Activated CD8-positive, alpha-beta T cell treated with anti-CD3 and anti-CD28 coated beads for 36 hours (primary cell): ENCODE results near the gene EIF5A. TPM values are rescaled to one million over a fixed set of nuclear protein-coding genes. Genes with fewer than 3 reads are reported as not detected.
A peak's percentile ranks its signal among the peaks of the same experiment; 100 is the strongest.

Experiments used
- ATAC-seq: fragments of 200-7000 bp; cut with Tn5 transposase; one replicate; pipeline ENCODE4 v1.10.0; 2021; ENCODE audit warnings: mild to moderate bottlenecking, moderate library complexity
- CTCF ChIA-PET: fragments of 350-600 bp; sonication (Branson Sonifier 250); formaldehyde crosslinking; loops from one replicate; lab custom pipeline; 2021; ENCODE audit warnings: antibody characterized with exemption; lab: Charles Lee
- POLR2A ChIA-PET: fragments of 350-600 bp; sonication (Branson Sonifier 250); formaldehyde crosslinking; loops from one replicate; lab custom pipeline; 2021; ENCODE audit warnings: antibody characterized with exemption; lab: Charles Lee
- DNase-seq: peaks from one replicate; pipeline ENCODE4 v3.0.0-alpha.2; 2020
- H3K27ac Mint-ChIP-seq: one replicate; pipeline ENCODE4 v1.8.0; 2021; ENCODE audit warnings: mild to moderate bottlenecking, mixed read lengths
- H3K27me3 Mint-ChIP-seq: one replicate; pipeline ENCODE4 v1.8.0; 2021; ENCODE audit warnings: mixed read lengths
- H3K36me3 Mint-ChIP-seq: one replicate; pipeline ENCODE4 v1.8.0; 2021; ENCODE audit warnings: low read depth, mixed read lengths
- H3K4me1 Mint-ChIP-seq: one replicate; pipeline ENCODE4 v1.8.0; 2021; ENCODE audit warnings: low read depth, mixed read lengths
- H3K4me3 Mint-ChIP-seq: one replicate; pipeline ENCODE4 v1.8.0; 2021; ENCODE audit warnings: mild to moderate bottlenecking, moderate library complexity, mixed read lengths
- H3K9me3 Mint-ChIP-seq: one replicate; pipeline ENCODE4 v1.8.0; 2021; ENCODE audit warnings: mixed read lengths
- CTCF ChIP-seq: fragments of 200-600 bp; IDR thresholded peaks from one replicate; pipeline ENCODE4 v1.8.0; 2022; ENCODE audit warnings: antibody characterized with exemption, mild to moderate bottlenecking
- intact Hi-C: fragments of 100-400 bp; cut with micrococcal nuclease; formaldehyde crosslinking; loops from one replicate; pipeline ENCODE4 v1.10.0; 2022
- total RNA-seq, 2 experiments: library from RNA; stranded (reverse); gene quantifications; one replicate each; pipeline ENCODE4 v1.2.3, GENCODE V29; 2021

Gene EIF5A
- total RNA-seq, 2 experiments from 2014 or later, result 1,064 TPM

GRCh38 chr17:7352910-7353635 lies 45.6 kb downstream of the EIF5A start:
- no peak for TF ChIP-seq CTCF
- H3K4me1 Mint-ChIP-seq, result peaks cover 53% of the 10 kb centered on the region
- H3K9me3 Mint-ChIP-seq, result no peaks in the 10 kb centered on the region
- H3K27ac Mint-ChIP-seq, result peak overlapping the region; percentile 82
- intact Hi-C loops, result loop anchor here (5.0 to 10.0 kb wide), 3 partner anchors 84 to 212 kb away; partner anchors contain the start of genes FGF11, POLR2A, SENP3 and SLC35G6
- DNase-seq (no peak), ATAC-seq (no peak)
- no peaks in the 10 kb centered on the region for H3K27me3 Mint-ChIP-seq
- POLR2A ChIA-PET, result interaction anchor here (0.8 to 1.5 kb wide), 8 partner anchors 8 to 335 kb away, joined by 3 to 4 read pairs (median 3); no protein-coding TSS in a partner anchor
- H3K4me3 Mint-ChIP-seq, result peak overlapping the region; percentile 87
- CTCF ChIA-PET, result interaction anchor here (0.7 to 6.3 kb wide), 9 partner anchors 15 to 237 kb away, joined by 3 to 68 read pairs (median 4); partner anchors contain the start of genes SOX15, TMEM102 and TNFSF13
- H3K36me3 Mint-ChIP-seq, result peaks cover 32% of the 10 kb centered on the region

GRCh38 chr17:7354262-7354843 lies 46.9 kb downstream of the EIF5A start:
- ATAC-seq (peak; percentile 9), DNase-seq (peak; percentile 76)
- Mint-ChIP-seq H3K27ac (peak overlapping the region; percentile 49), H3K4me1 (peaks cover 43% of the 10 kb centered on the region), H3K4me3 (peak overlapping the region; percentile 87), H3K36me3 (peaks cover 26% of the 10 kb centered on the region), H3K27me3 (no peaks in the 10 kb centered on the region), H3K9me3 (no peaks in the 10 kb centered on the region)
- CTCF ChIA-PET, result interaction anchor here (1.1 to 6.3 kb wide), 11 partner anchors 18 to 235 kb away, joined by 3 to 68 read pairs (median 7); partner anchors contain the start of genes ACAP1, SENP3, SOX15 and TMEM102
- POLR2A ChIA-PET, result interaction anchor here (1.0 to 1.5 kb wide), 5 partner anchors 9 to 196 kb away, joined by 3 to 4 read pairs (median 3); partner anchors contain the start of gene TMEM256
- intact Hi-C loops, result loop anchor here (5.0 to 10.0 kb wide), 3 partner anchors 83 to 210 kb away; partner anchors contain the start of genes FGF11, POLR2A, SENP3 and SLC35G6
- TF ChIP-seq CTCF, result no peak

GRCh38 chr17:7355053-7355452 lies 47.6 kb downstream of the EIF5A start, which contains the start of gene TMEM95:
TSS of gene TMEM95 (plus strand) at chr17:7355156. CDS start at chr17:7355205, 49 bp downstream.
- ChIA-PET POLR2A (interaction anchor here (0.6 to 1.5 kb wide), 7 partner anchors 49 to 332 kb away, joined by 3 to 7 read pairs (median 4); partner anchors contain the start of genes POLR2A, TMEM256 and TP53), CTCF (interaction anchor here (0.6 to 6.3 kb wide), 36 partner anchors 10 to 259 kb away, joined by 3 to 68 read pairs (median 7); partner anchors contain the start of genes ACAP1, SENP3, SOX15 and TMEM102)
- no peak for DNase-seq
- no peak for ATAC-seq
- H3K4me1 Mint-ChIP-seq, result peaks cover 37% of the 10 kb centered on the region
- no peaks in the 10 kb centered on the region for H3K9me3 Mint-ChIP-seq
- TF ChIP-seq CTCF, result no peak
- H3K27ac Mint-ChIP-seq, result peak within 1 kb of the TSS; percentile 49
- intact Hi-C loops, result loop anchor here (10.0 kb wide), 2 partner anchors 130 to 210 kb away; partner anchors contain the start of genes POLR2A, SENP3 and SLC35G6
- H3K27me3 Mint-ChIP-seq, result no peaks in the 10 kb centered on the region
- peaks cover 21% of the 10 kb centered on the region for H3K36me3 Mint-ChIP-seq
- peak within 1 kb of the TSS; percentile 87 for H3K4me3 Mint-ChIP-seq

GRCh38 chr17:7355573-7355972 lies 48.1 kb downstream of the EIF5A start:
- Mint-ChIP-seq H3K9me3 (no peaks in the 10 kb centered on the region), H3K4me1 (peaks cover 34% of the 10 kb centered on the region), H3K36me3 (peaks cover 17% of the 10 kb centered on the region), H3K4me3 (no peak overlapping the region), H3K27me3 (no peaks in the 10 kb centered on the region), H3K27ac (no peak overlapping the region)
- TF ChIP-seq CTCF, result no peak
- ChIA-PET POLR2A (interaction anchor here (0.6 to 1.5 kb wide), 12 partner anchors 25 to 332 kb away, joined by 3 to 7 read pairs (median 3); partner anchors contain the start of genes POLR2A, TMEM256, TNFSF13 and TNK1), CTCF (interaction anchor here (0.5 to 6.3 kb wide), 50 partner anchors 7 to 332 kb away, joined by 3 to 68 read pairs (median 6); partner anchors contain the start of genes ACAP1, GPS2, SENP3 and SOX15)
- DNase-seq, result no peak
- no peak for ATAC-seq
- intact Hi-C loops, result loop anchor here (10.0 kb wide), 2 partner anchors 129 to 209 kb away; partner anchors contain the start of genes POLR2A, SENP3 and SLC35G6
